Bronchial epithelial cell (primary cell): Measurements from ENCODE around the gene MAF. TPM values are rescaled to one million over a fixed set of nuclear protein-coding genes. Genes with fewer than 3 reads are reported as not detected.

Source experiments
- DNase-seq: peaks from one replicate; pipeline ENCODE4 v3.0.0-alpha.2; 2010; ENCODE audit warnings: low read depth
- FAIRE-seq: peaks from 2 replicates; lab custom pipeline; 2011; peaks lifted over from hg19 to GRCh38; lab: Jason Lieb, UNC
- H3K27me3 ChIP-seq: 2 replicates; pipeline ENCODE4 v1.5.1; 2011; ENCODE audit warnings: low read length; ENCODE audit not compliant: control insufficient read depth, insufficient read depth
- H3K36me3 ChIP-seq: 2 replicates; pipeline ENCODE4 v1.5.1; 2011; ENCODE audit warnings: low read length; ENCODE audit not compliant: control insufficient read depth, insufficient read depth
- H3K4me3 ChIP-seq: 2 replicates; pipeline ENCODE4 v1.5.1; 2011; ENCODE audit warnings: mild to moderate bottlenecking, low read depth, low read length, control low read depth
- CTCF ChIP-seq: IDR thresholded peaks from 2 replicates; pipeline ENCODE4 v1.5.1; 2011; ENCODE audit warnings: mild to moderate bottlenecking, moderate library complexity, low read length, control low read depth, inconsistent platforms; ENCODE audit not compliant: insufficient read depth, severe bottlenecking
- total RNA-seq: library from RNA; depleted of rRNA; stranded (reverse); fragments of >200 nt; gene quantifications from 2 replicates; pipeline ENCODE4 v1.2.1, GENCODE V29; 2014

Gene MAF
- total RNA-seq, 1 donor from 2014 or later, result 6.3 TPM

GRCh38 chr16:79587296-79587695 lies 13.2 kb downstream of the MAF start:
- no peaks in the 10 kb centered on the region for H3K36me3 ChIP-seq
- no peak for FAIRE-seq
- H3K27me3 ChIP-seq, result peaks cover 5% of the 10 kb centered on the region
- DNase-seq, result no peak
- no peak overlapping the region for H3K4me3 ChIP-seq
- no peak for TF ChIP-seq CTCF

GRCh38 chr16:79582789-79583188 lies 17.7 kb downstream of the MAF start:
- TF ChIP-seq CTCF, result no peak
- DNase-seq, result no peak
- no peak overlapping the region for H3K4me3 ChIP-seq
- no peaks in the 10 kb centered on the region for H3K36me3 ChIP-seq
- FAIRE-seq, result no peak
- no peaks in the 10 kb centered on the region for H3K27me3 ChIP-seq

- no peaks in the 10 kb centered on the region for H3K27me3 ChIP-seq
- no peak for TF ChIP-seq CTCF
Measured at GRCh38 chr16:79580453-79581191, 19.9 kb downstream of the MAF start.

GRCh38 chr16:79576602-79577001 lies 23.9 kb downstream of the MAF start:
- no peak for DNase-seq
- no peak overlapping the region for H3K4me3 ChIP-seq
- FAIRE-seq, result no peak

More at GRCh38 chr16:79580453-79581191, 19.9 kb downstream of the MAF start:
- FAIRE-seq (no peak), DNase-seq (no peak)
- Histone ChIP-seq H3K36me3 (no peaks in the 10 kb centered on the region), H3K4me3 (no peak overlapping the region)

GRCh38 chr16:79573884-79574283 lies 26.7 kb downstream of the MAF start:
- Histone ChIP-seq H3K36me3 (no peaks in the 10 kb centered on the region), H3K4me3 (no peak overlapping the region), H3K27me3 (no peaks in the 10 kb centered on the region)
- FAIRE-seq (no peak), DNase-seq (no peak)
- no peak for TF ChIP-seq CTCF

More at GRCh38 chr16:79576602-79577001, 23.9 kb downstream of the MAF start:
- no peak for TF ChIP-seq CTCF
- Histone ChIP-seq H3K36me3 (no peaks in the 10 kb centered on the region), H3K27me3 (no peaks in the 10 kb centered on the region)

- DNase-seq (no peak), FAIRE-seq (no peak)
Measured at GRCh38 chr16:79573071-79573470, 27.5 kb downstream of the MAF start.

More at GRCh38 chr16:79573071-79573470, 27.5 kb downstream of the MAF start:
- no peak overlapping the region for H3K4me3 ChIP-seq
- H3K36me3 ChIP-seq, result no peaks in the 10 kb centered on the region
- no peak for TF ChIP-seq CTCF
- H3K27me3 ChIP-seq, result no peaks in the 10 kb centered on the region
